NK-92 treated with Interleukin-12 subunit alpha and Interleukin-12 subunit beta, amount 100 ng/mL, for 24 hours (cell line): ENCODE data around the gene HAGHL.

Experiments
- DNase-seq: peaks from one replicate; lab custom pipeline; 2025; lab: John Stamatoyannopoulos, UW

Gene HAGHL, protein sequence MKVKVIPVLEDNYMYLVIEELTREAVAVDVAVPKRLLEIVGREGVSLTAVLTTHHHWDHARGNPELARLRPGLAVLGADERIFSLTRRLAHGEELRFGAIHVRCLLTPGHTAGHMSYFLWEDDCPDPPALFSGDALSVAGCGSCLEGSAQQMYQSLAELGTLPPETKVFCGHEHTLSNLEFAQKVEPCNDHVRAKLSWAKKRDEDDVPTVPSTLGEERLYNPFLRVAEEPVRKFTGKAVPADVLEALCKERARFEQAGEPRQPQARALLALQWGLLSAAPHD

DNA sequence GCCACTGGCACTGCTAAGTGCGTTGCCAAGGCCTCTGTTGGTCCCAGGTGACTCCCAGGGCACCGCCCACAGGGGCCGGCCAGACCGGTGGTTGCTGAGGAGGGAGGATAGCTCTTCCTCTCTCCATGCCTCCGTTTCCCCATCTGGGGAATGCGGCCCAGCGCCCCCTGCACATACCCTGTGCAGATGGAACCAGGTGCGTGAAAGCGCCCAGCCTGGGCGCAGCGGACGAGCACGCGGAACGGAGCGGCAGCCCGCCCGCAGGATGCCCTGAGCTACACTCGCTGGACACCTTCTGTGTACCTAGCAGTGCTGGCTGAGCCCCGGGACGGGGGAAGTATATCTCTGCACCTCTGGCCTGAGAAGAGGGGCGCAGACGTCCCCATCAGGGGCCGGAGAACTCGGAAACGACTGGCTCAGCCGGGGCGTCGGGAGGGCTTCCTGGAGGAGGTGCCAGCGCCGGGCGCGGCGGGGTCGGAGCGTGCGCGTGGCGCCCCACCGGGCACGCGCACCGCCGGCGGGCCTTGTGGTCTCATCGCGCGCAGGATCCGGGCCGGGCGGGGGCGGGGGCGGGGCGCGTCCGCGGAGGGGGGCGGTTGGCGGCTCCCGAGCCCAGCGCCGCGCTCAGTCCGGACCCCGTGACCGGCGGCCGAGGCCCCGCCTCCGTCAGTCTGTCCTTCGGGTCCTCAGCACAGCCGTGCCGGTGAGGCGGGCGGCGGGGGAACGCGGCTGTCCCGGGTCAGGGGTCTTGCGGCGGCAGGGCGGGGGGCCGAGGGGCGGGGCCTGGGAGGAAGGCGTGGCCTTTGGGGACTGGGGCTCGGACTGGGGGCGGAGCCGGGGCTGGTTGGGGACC is at the start of gene HAGHL, which contains the start of gene CCDC78:
Gene HAGHL, plus strand, starts transcription at position 669 of the 853 bp plus-strand sequence. CDS start 404 bp downstream, outside the sequence.
Gene CCDC78, minus strand, starts transcription at position 6 of the 853 bp plus-strand sequence. CDS start 76 bp downstream, outside the sequence.
- DNase-seq = peak; percentile 61

GRCh38 chr16:677316-678190 is 49.4 kb upstream of the HAGHL start:
- DNase-seq = no peak

GRCh38 chr16:678209-678857 is 48.6 kb upstream of the HAGHL start:
- no peak for DNase-seq

DNA sequence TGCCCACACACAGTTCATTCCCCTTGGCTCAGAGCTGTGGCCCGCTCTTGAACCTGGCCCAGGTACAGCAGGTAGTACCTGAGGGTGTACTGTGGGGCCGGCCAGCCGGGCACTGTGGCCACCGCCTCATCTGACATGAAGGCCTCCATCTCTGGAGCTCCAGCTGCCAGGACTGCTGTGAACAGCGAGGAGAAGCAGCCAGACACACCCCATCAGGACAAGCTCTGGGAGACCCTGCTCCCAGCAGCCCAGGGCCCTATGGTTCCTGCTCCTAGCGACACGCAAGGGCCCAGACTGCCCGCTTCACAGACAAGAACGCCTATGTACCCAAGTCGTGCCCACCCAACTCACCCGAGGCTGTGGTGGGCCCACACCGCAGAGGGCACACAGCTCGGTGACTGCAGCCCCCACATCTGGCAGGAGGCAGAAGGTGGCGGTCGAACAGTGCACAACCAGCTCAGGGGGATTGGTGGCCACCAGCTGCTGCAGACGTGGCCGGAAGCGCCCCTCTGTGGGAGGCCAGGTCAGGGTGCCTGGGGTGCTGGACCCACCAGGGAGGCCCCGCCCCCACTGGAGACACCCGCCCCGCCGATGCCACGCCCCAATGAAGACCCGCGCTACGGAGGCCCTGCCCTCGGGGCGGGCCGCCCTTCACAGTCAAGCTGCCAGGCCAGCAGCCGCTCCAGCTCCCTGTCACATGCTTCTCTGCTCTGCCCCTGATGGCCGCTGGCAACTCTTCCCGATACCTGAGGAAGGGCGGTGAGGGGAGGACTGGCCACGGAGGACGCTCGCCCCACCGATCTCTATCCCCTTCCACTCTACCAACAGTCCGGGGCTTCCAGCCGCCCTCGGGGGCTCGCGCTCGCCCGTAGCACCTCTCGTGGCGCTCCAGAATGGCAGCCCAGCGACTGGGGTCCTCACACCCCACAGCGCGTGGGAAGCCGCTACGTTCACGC is 47.8 kb upstream of the HAGHL start:
- no peak for DNase-seq

DNA sequence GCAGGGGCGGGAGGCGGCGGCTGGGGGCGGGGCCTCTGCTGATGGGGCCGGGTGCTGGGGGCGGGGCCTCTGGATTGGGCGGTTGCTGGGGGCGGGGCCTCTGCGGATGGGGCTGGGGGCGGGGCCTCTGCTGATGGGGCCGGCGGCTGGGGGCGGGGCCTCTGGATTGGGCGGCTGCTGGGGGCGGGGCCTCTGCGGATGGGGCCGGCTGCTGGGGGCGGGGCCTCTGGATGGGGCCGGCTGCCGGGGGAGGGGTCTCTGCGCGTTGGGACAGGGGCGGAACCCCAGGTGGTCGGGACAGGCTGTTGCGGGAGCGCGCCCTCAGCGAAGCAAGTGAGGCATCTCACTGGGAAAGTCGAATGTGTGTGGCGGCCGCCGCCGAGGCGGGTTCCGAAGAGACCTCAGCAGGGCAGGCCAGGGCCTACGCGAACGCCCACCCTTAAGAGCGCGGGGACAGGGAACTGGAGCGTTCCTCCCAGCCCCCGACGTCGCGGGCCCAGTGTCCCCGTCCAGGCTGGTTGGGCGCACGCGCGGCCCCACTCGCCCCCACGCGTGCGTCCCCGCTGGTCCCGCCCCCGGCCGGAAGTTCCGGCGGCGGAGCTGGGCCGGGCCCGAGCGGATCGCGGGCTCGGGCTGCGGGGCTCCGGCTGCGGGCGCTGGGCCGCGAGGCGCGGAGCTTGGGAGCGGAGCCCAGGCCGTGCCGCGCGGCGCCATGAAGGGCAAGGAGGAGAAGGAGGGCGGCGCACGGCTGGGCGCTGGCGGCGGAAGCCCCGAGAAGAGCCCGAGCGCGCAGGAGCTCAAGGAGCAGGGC is 46.9 kb upstream of the HAGHL start, which contains the start of gene STUB1:
Gene STUB1, plus strand, starts transcription at position 597 of the 811 bp plus-strand sequence. Its CDS starts 116 bp downstream, at position 713.
- peak; percentile 82 for DNase-seq

GRCh38 chr16:680625-680945 is 46.3 kb upstream of the HAGHL start:
- DNase-seq = no peak

DNA sequence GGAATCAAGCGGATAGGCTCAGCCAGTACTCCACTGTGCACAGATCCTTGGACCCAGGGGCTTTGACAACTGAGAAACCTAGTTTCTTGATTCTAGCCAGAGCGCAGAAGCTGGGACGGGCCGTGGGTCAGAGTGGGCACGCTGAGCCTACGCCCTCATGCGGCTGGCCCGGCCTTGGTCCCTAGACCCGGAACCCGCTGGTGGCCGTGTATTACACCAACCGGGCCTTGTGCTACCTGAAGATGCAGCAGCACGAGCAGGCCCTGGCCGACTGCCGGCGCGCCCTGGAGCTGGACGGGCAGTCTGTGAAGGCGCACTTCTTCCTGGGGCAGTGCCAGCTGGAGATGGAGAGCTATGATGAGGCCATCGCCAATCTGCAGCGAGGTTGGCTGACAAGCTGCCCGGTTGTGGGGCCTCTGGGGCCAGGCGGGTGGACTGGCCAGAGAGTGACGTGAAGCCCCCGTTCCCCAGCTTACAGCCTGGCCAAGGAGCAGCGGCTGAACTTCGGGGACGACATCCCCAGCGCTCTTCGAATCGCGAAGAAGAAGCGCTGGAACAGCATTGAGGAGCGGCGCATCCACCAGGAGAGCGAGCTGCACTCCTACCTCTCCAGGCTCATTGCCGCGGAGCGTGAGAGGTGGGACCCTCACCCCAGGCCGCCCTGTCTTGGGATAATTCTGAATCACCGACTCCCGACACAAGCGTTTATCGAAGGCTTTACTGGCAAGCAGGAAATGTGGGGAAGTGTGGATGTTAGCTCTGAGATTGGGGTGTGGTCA is 45.8 kb upstream of the HAGHL start:
- no peak for DNase-seq

GRCh38 chr16:681746-682427 is 45.0 kb upstream of the HAGHL start:
- no peak for DNase-seq

DNA sequence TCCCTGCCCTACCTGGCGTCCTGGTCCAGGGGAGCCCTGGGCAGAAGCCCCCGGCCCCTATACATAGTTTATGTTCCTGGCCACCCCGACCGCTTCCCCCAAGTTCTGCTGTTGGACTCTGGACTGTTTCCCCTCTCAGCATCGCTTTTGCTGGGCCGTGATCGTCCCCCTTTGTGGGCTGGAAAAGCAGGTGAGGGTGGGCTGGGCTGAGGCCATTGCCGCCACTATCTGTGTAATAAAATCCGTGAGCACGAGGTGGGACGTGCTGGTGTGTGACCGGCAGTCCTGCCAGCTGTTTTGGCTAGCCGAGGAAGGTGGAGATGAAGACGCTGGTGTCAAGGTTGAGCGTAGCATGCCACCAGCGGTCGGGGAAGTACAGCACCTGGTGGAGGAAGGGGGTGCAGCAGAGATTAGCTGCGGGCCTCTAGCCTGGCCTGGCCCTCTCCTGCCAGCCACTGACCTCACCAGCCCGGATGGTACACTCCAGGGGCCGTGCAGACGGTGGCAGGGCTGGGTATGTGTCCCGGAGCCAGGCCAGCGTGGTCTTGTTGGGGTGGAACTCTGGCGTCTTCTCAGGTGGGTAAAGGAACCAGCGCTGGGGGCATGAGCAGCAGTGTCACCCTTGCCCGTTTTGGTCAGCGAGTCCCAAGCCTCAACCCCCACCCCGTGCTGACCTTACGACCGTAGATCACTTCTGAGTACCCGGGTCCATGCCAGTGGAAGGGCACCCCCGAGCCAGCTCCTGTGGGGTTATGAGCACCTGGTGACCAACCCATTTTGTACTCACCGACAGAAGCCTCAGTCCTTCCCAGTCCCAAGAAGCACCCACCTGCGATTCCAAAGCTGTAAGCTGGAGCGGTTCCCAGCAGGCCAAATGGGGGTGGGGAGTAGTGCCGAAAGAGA is 44.2 kb upstream of the HAGHL start:
- DNase-seq = no peak

- no peak for DNase-seq
Observed at GRCh38 chr16:683396-684070, 43.4 kb upstream of the HAGHL start.

GRCh38 chr16:684071-684794 is 42.7 kb upstream of the HAGHL start, which contains the start of gene JMJD8:
JMJD8 (minus strand) TSS chr16:684334; CDS start chr16:684319, 15 bp downstream.
- peak; percentile 61 for DNase-seq

GRCh38 chr16:684961-685696 is 41.8 kb upstream of the HAGHL start:
- no peak for DNase-seq

DNA sequence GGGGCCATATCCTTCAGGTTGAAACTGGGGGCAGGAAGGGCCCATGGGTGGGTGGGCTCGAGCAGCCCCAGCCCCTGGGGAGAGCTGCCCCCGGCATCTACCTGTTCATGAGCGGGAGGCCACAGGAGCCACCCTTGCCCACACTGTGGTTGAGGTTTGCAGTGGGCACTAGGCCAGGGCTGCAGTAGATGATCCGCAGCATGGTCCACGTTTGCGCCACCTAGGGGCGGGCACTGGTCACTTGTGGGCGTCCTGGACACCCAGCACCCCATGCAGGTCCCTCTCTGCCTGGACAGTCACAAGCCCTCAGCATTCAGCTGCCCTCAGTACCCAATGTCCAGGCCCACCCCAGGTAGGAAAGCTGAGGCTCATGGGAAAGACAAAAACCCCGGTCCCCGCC is 40.9 kb upstream of the HAGHL start:
- no peak for DNase-seq

DNA sequence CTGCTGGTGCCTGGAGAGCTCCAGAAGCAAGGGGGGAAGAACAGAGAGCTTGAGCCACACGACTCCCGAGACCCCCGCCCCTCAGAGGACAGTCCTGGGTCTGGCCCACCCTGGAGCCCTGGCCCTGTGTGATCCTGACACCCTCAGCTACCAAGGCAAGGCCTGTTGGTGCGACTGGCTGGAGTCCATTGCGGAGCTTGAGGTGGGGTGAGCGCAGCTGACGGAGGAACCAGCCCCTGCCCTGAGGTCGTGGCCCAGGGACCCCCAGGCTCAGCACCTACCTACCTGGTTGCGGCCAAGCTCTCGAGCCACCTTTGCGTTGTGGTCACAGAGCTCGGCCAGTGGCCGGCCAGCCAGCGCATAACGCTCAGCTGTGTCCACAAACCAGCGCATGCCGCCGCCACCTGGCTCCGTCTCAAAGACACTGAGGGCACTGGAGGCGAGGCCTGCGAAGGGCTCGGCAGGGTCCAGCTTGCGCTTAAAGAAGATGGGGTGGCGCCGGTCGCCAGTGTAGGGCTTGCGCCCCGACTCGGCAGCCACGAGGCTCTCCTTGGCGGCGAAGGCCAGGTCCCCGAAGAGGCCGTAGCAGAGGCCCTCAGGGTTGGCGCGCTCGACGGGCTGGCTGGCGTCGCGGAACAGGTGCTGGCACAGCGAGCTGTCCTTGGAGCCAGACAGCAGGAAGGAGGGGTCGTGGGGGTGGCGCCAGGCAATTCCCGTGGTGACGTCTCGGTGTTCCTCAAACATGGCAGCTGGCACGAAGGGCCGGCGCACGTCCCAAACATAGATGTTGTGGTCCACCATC is 40.2 kb upstream of the HAGHL start:
- no peak for DNase-seq
